Measurements from ENCODE around the gene OPN3.

DNA sequence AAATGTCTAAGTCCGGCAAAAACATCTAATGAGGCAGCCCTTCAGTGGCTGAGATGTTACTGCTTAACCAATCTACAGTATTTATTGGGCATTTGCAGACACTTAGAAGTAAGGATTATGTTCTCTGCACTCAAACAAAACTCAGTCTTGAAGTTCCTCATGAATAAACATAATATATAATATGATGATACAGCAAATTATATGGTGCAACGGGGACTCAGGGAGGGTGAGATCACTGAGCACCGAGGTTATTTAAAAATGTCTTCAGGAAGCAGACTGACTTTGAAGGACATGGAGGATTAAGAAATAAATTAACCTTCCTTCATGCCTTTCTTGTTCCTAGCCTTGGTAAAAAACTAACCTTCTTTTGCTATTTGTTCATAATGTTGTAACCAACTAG, 39.8 kb upstream of the OPN3 start:
- TF ChIP-seq, protein P1, sequence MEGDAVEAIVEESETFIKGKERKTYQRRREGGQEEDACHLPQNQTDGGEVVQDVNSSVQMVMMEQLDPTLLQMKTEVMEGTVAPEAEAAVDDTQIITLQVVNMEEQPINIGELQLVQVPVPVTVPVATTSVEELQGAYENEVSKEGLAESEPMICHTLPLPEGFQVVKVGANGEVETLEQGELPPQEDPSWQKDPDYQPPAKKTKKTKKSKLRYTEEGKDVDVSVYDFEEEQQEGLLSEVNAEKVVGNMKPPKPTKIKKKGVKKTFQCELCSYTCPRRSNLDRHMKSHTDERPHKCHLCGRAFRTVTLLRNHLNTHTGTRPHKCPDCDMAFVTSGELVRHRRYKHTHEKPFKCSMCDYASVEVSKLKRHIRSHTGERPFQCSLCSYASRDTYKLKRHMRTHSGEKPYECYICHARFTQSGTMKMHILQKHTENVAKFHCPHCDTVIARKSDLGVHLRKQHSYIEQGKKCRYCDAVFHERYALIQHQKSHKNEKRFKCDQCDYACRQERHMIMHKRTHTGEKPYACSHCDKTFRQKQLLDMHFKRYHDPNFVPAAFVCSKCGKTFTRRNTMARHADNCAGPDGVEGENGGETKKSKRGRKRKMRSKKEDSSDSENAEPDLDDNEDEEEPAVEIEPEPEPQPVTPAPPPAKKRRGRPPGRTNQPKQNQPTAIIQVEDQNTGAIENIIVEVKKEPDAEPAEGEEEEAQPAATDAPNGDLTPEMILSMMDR (IDR thresholded peaks at IDR 0.05): no peak
- no peak for TF ChIP-seq POLR2A (IDR thresholded peaks at IDR 0.05)

Measured in vagina (tissue), 2 donors.